NCI-H446 (cell line): ENCODE measurements around the gene SKI.

ENCODE experiments used
- DNase-seq, 2 experiments: peaks; one replicate each; lab custom pipeline; 2025; lab: John Stamatoyannopoulos, UW

The SKI gene

GRCh38 chr1:2339206-2340085 lies 111.3 kb downstream of the SKI start:
- no peak for DNase-seq

- DNase-seq = no peak
These were observed 112.2 kb downstream of the SKI start for GRCh38 chr1:2340086-2340917.

GRCh38 chr1:2340918-2341254 lies 112.8 kb downstream of the SKI start:
- DNase-seq = no peak

- no peak for DNase-seq
These were observed 113.7 kb downstream of the SKI start for GRCh38 chr1:2341706-2342383.

GRCh38 chr1:2342384-2343022 lies 114.4 kb downstream of the SKI start:
- DNase-seq = no peak

- no peak for DNase-seq
These were observed 115.2 kb downstream of the SKI start for GRCh38 chr1:2343023-2343935.

- DNase-seq = no peak
These were observed 116.1 kb downstream of the SKI start for GRCh38 chr1:2344121-2344681.

GRCh38 chr1:2344744-2345296 lies 116.7 kb downstream of the SKI start:
- DNase-seq = no peak

GRCh38 chr1:2345297-2346075 lies 117.4 kb downstream of the SKI start:
- no peak for DNase-seq

GRCh38 chr1:2346691-2347408 lies 118.7 kb downstream of the SKI start:
- no peak for DNase-seq

GRCh38 chr1:2347409-2347785 lies 119.3 kb downstream of the SKI start:
- DNase-seq = no peak

- DNase-seq = no peak
These were observed 119.8 kb downstream of the SKI start for GRCh38 chr1:2347896-2348295.

- DNase-seq = no peak
These were observed 120.5 kb downstream of the SKI start for GRCh38 chr1:2348346-2349325.

GRCh38 chr1:2349806-2350205 lies 121.7 kb downstream of the SKI start:
- DNase-seq = no peak

- DNase-seq = no peak
These were observed 122.4 kb downstream of the SKI start for GRCh38 chr1:2350501-2350900.

- DNase-seq = no peak
These were observed 123.0 kb downstream of the SKI start for GRCh38 chr1:2350911-2351655.

GRCh38 chr1:2351723-2352122 lies 123.6 kb downstream of the SKI start:
- no peak for DNase-seq
